Lower leg skin (tissue), 4 donors: ENCODE data around the gene RGS13. TPM values are rescaled to one million over a fixed set of nuclear protein-coding genes. Genes with fewer than 3 reads are reported as not detected.

ENCODE experiments used
- DNase-seq, 2 donors: peaks; one replicate each; pipeline ENCODE4 v3.0.0-alpha.2; 2019; ENCODE audit warnings: low spot score in 2 of 2
- H3K4me3 ChIP-seq: fragments of 200-600 bp; sonication (generic); 2 replicates; pipeline ENCODE4 v1.5.1; 2017; ENCODE audit warnings: mild to moderate bottlenecking, low read depth; ENCODE audit not compliant: poor library complexity, severe bottlenecking
- CTCF ChIP-seq, 3 donors: fragments of 450-650 bp; IDR thresholded peaks; one replicate each; pipeline ENCODE4 v1.5.1; 2016; ENCODE audit warnings: antibody characterized with exemption in 3 of 3, mild to moderate bottlenecking in 3 of 3, moderate library complexity in 2 of 3
- POLR2A ChIP-seq, 2 donors: fragments of 450-650 bp; IDR thresholded peaks; one replicate each; pipeline ENCODE4 v1.6.1; 2016 to 2017; ENCODE audit warnings: antibody characterized with exemption in 2 of 2, mild to moderate bottlenecking in 1 of 2, moderate library complexity in 1 of 2
- WGBS, 2 donors: methylation state at CpG; one replicate each; pipeline ENCODE4 v1.1.5; 2018; 5-methylcytosine and 5-hydroxymethylcytosine counted together
- intact Hi-C: fragments of 100-400 bp; cut with DNase I; formaldehyde crosslinking; loops from one replicate; pipeline ENCODE4 v1.15.0; 2023; ENCODE audit warnings: low total_unique reads
- total RNA-seq, 4 donors: library from RNA; depleted of rRNA; stranded (reverse); fragments of >200 nt; gene quantifications; one replicate each; pipeline ENCODE4 v1.1.0, GENCODE V29; 2016

The RGS13 gene
- total RNA-seq, result 1 to 10 TPM in 1 of 4 donors, under 1 TPM in 1, not detected in 2; 0.08 to 1.1 TPM

GRCh38 chr1:192635939-192636338 is at the start of gene RGS13:
TSS of gene RGS13 (plus strand) at chr1:192636147. CDS start at chr1:192644335, 8,188 bp downstream.
- H3K4me3 ChIP-seq, result no peak within 1 kb of the TSS
- TF ChIP-seq POLR2A (IDR thresholded peaks at IDR 0.05) (no peak), CTCF (IDR thresholded peaks at IDR 0.05) (no peak)
- intact Hi-C loops, result no loop called here
- DNase-seq, result no peak
- WGBS, 2 donors, result 81% methylated on average over 4 of the region's 4 CpGs

GRCh38 chr1:192587386-192588266 is 48.3 kb upstream of the RGS13 start:
- H3K4me3 ChIP-seq, result no peak overlapping the region
- WGBS, 2 donors, result 78 to 82% methylated on average over 5 of the region's 5 CpGs
- DNase-seq, result no peak
- intact Hi-C loops, result loop anchor here (10.0 kb wide), 1 partner anchor 1407 kb away; no protein-coding TSS in a partner anchor
- TF ChIP-seq POLR2A (IDR thresholded peaks at IDR 0.05), result no peak
- no peak for TF ChIP-seq CTCF (IDR thresholded peaks at IDR 0.05)

- no peak for DNase-seq
- intact Hi-C loops, result loop anchor here (10.0 kb wide), 1 partner anchor 1406 kb away; no protein-coding TSS in a partner anchor
- no peak overlapping the region for H3K4me3 ChIP-seq
- TF ChIP-seq CTCF (IDR thresholded peaks at IDR 0.05) (no peak), POLR2A (IDR thresholded peaks at IDR 0.05) (no peak)
- 92 to 95% methylated on average over 1 of the region's 1 CpG for WGBS, 2 donors
Observed at GRCh38 chr1:192588546-192588945, 47.4 kb upstream of the RGS13 start.

GRCh38 chr1:192589813-192590212 is 46.1 kb upstream of the RGS13 start:
- intact Hi-C loops, result loop anchor here (10.0 kb wide), 1 partner anchor 1405 kb away; no protein-coding TSS in a partner anchor
- TF ChIP-seq POLR2A (IDR thresholded peaks at IDR 0.05) (no peak), CTCF (IDR thresholded peaks at IDR 0.05) (no peak)
- no peak overlapping the region for H3K4me3 ChIP-seq
- 69 to 92% methylated on average over 3 of the region's 3 CpGs for WGBS, 2 donors
- DNase-seq, result no peak

- 57 to 72% methylated on average over 4 of the region's 4 CpGs for WGBS, 2 donors
- no peak overlapping the region for H3K4me3 ChIP-seq
- intact Hi-C loops, result no loop called here
- DNase-seq, result no peak
- TF ChIP-seq CTCF (IDR thresholded peaks at IDR 0.05), result no peak
- no peak for TF ChIP-seq POLR2A (IDR thresholded peaks at IDR 0.05)
Observed at GRCh38 chr1:192592517-192592916, 43.4 kb upstream of the RGS13 start.
